H1 (cell line): ENCODE measurements around the gene TECPR2. TPM values are rescaled to one million over a fixed set of nuclear protein-coding genes. Genes with fewer than 3 reads are reported as not detected.

ENCODE experiments used
- CHD1 ChIP-seq: IDR thresholded peaks from 2 replicates; pipeline ENCODE4 v1.6.1; 2012; ENCODE audit warnings: low read depth, low read length, improper control_type of control experiment
- CHD2 ChIP-seq: IDR thresholded peaks from 2 replicates; pipeline ENCODE4 v1.6.1; 2012; ENCODE audit warnings: low read length, improper control_type of control experiment
- JUND ChIP-seq: IDR thresholded peaks from 2 replicates; pipeline ENCODE4 v1.6.1; 2011; ENCODE audit warnings: mild to moderate bottlenecking, improper control_type of control experiment, low read length
- MAFK ChIP-seq: IDR thresholded peaks from 2 replicates; pipeline ENCODE4 v1.6.1; 2012; ENCODE audit warnings: low read depth, mild to moderate bottlenecking, improper control_type of control experiment, low read length
- POLR2A ChIP-seq, 2 experiments: IDR thresholded peaks; 1 replicate in 1 of 2; 2 replicates in 1 of 2; pipeline ENCODE4 v1.6.1; 2011; ENCODE audit warnings: low read depth in 2 of 2, low read length in 2 of 2, mild to moderate bottlenecking in 2 of 2; ENCODE audit errors: control extremely low read depth in 1 of 2
- SP4 ChIP-seq: IDR thresholded peaks from 2 replicates; pipeline ENCODE4 v1.6.1; 2012; ENCODE audit warnings: low read length, inconsistent platforms
- polyA plus RNA-seq, 7 experiments: library from polyadenylated mRNA; depleted of rRNA in 3 of 7; stranded (reverse) in 5 of 7; unstranded in 2 of 7; fragments of >200 nt in 5 of 7; fragments of 200-250 nt in 2 of 7; gene quantifications; 1 replicate in 5 of 7; 2 replicates in 1 of 7; 4 replicates in 1 of 7; pipeline versions ENCODE4 v1.2.1 to v1.2.3, GENCODE V29; 2011 to 2013; ENCODE audit warnings: missing spikeins in 2 of 7, mixed read lengths in 2 of 7
- total RNA-seq: library from RNA; stranded (reverse); fragmentation: NEBNext Ultra II Directional; extraction: Animal tissue kit (Norgen Biotek cat#: 25700); gene quantifications from 2 replicates; pipeline ENCODE4 v1.2.1, GENCODE V29; 2021

TECPR2 gene
- total and polyA plus RNA-seq, 2 of the 8 experiments (the other 6 are each of a cell fraction or from before 2014, with no cell fraction given) = 6.8 to 19.4 TPM

GRCh38 chr14:102493585-102493984 is 130.8 kb downstream of the TECPR2 start (continued):
- TF ChIP-seq MAFK (no peak), POLR2A (IDR thresholded peaks at IDR 0.05; ENCODE audit: control extremely low read depth in 1 of 2, low read depth in 2 of 2, low read length in 2 of 2) (no peak), CHD2 (no peak), CHD1 (no peak), SP4 (no peak), JUND (no peak)
